A549 treated with CpdA at 1 μM for 4 hours (cell line): ENCODE data around the gene MTFMT. TPM values are rescaled to one million over a fixed set of nuclear protein-coding genes. Genes with fewer than 3 reads are reported as not detected.

Experiments used
- total RNA-seq: library from RNA; stranded (reverse); fragments of 200-300 nt; extraction: Qiagen RNA extraction; gene quantifications from 5 replicates; pipeline ENCODE4 v1.2.3, GENCODE V29; 2022; ENCODE audit warnings: low read depth

MTFMT gene
- 23.6 to 29.5 TPM (median 27.4 TPM) in 5 replicates for total RNA-seq

GRCh38 chr15:65028921-65029735 lies at the start of gene MTFMT:
Gene MTFMT (minus strand): TSS chr15:65029639. CDS start chr15:65029613, 26 bp downstream.

GRCh38 chr15:65076486-65077290 lies 47.2 kb upstream of the MTFMT start, which contains the start of gene KBTBD13:
Gene KBTBD13 (plus strand): TSS chr15:65076746. CDS start chr15:65076816, 70 bp downstream.

GRCh38 chr15:65067645-65068402 lies 38.4 kb upstream of the MTFMT start, which contains the start of gene RASL12:
Gene RASL12 (minus strand): TSS chr15:65067991. CDS start chr15:65067835, 156 bp downstream.

GRCh38 chr15:65044724-65045481 lies 15.5 kb upstream of the MTFMT start, which contains the start of gene SLC51B:
Gene SLC51B (plus strand): TSS chr15:65045387. CDS start chr15:65050005, 4,618 bp downstream.

GRCh38 chr15:64989416-64990167 lies 39.8 kb downstream of the MTFMT start, which contains the start of gene SPG21:
Gene SPG21 (minus strand): TSS chr15:64989914. CDS start chr15:64983569, 6,345 bp downstream.

Other genes with a start within 250 kb of the MTFMT start
- 16.2 to 23.1 TPM (median 20.2 TPM) in 5 replicates for gene PIF1, start 204.0 kb downstream of the MTFMT start, total RNA-seq
- gene PLEKHO2, start 187.7 kb downstream of the MTFMT start, total RNA-seq, result 6.1 to 7.3 TPM (median 6.6 TPM) in 5 replicates
- gene ANKDD1A, start 117.7 kb downstream of the MTFMT start, total RNA-seq, result 1.5 to 1.9 TPM (median 1.8 TPM) in 5 replicates
- 110 to 132 TPM (median 123 TPM) in 5 replicates for gene SPG21, start 39.7 kb downstream of the MTFMT start, total RNA-seq
- 10.3 to 14.3 TPM (median 12.6 TPM) in 5 replicates for gene SLC51B, start 15.7 kb upstream of the MTFMT start, total RNA-seq
- gene RASL12, start 38.4 kb upstream of the MTFMT start, total RNA-seq, result 0.09 to 0.16 TPM (median 0.11 TPM) in 4 of 5 replicates, not detected in the other
- gene KBTBD13, start 47.1 kb upstream of the MTFMT start, total RNA-seq, result not detected in 5 replicates
- 0.59 to 1.3 TPM (median 0.87 TPM) in 5 replicates for gene UBAP1L, start 85.6 kb upstream of the MTFMT start, total RNA-seq
- 25.7 to 29.9 TPM (median 26.4 TPM) in 5 replicates for gene PDCD7, start 104.2 kb upstream of the MTFMT start, total RNA-seq
- 35.8 to 67.3 TPM (median 45.5 TPM) in 5 replicates for gene CLPX, start 155.7 kb upstream of the MTFMT start, total RNA-seq
- 0.03 to 0.06 TPM (median 0.04 TPM) in 4 of 5 replicates, not detected in the other for gene CILP, start 181.8 kb upstream of the MTFMT start, total RNA-seq